ENCODE results near the gene FIP1L1. TPM values are rescaled to one million over a fixed set of nuclear protein-coding genes. Genes with fewer than 3 reads are reported as not detected.

The FIP1L1 gene
- total RNA-seq, 1 experiment from 2014 or later = 103 TPM

GRCh38 chr4:53507671-53508286, 130.3 kb downstream of the FIP1L1 start:
- Mint-ChIP-seq H3K27ac (ENCODE audit: low read depth, unreplicated experiment) (no peak overlapping the region), H3K4me1 (ENCODE audit: insufficient read depth, unreplicated experiment) (peaks cover 10% of the 10 kb centered on the region), H3K4me3 (ENCODE audit: unreplicated experiment) (no peak overlapping the region), H3K27me3 (ENCODE audit: insufficient read depth, unreplicated experiment) (no peaks in the 10 kb centered on the region), H3K36me3 (ENCODE audit: insufficient read depth, unreplicated experiment) (no peaks in the 10 kb centered on the region), H3K9me3 (ENCODE audit: unreplicated experiment) (no peaks in the 10 kb centered on the region)
- CTCF ChIA-PET = interaction anchor here (0.6 to 1.2 kb wide), 4 partner anchors 19 to 721 kb away, joined by 3 read pairs; no protein-coding TSS in a partner anchor
- BruUV-seq (replicated peaks) = no TSS peak
- intact Hi-C loops (cut with micrococcal nuclease) = loop anchor here (2.0 to 5.0 kb wide), 3 partner anchors 297 to 720 kb away; partner anchors contain the start of gene PDGFRA
- TF ChIP-seq, protein P1, sequence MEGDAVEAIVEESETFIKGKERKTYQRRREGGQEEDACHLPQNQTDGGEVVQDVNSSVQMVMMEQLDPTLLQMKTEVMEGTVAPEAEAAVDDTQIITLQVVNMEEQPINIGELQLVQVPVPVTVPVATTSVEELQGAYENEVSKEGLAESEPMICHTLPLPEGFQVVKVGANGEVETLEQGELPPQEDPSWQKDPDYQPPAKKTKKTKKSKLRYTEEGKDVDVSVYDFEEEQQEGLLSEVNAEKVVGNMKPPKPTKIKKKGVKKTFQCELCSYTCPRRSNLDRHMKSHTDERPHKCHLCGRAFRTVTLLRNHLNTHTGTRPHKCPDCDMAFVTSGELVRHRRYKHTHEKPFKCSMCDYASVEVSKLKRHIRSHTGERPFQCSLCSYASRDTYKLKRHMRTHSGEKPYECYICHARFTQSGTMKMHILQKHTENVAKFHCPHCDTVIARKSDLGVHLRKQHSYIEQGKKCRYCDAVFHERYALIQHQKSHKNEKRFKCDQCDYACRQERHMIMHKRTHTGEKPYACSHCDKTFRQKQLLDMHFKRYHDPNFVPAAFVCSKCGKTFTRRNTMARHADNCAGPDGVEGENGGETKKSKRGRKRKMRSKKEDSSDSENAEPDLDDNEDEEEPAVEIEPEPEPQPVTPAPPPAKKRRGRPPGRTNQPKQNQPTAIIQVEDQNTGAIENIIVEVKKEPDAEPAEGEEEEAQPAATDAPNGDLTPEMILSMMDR (IDR thresholded peaks at IDR 0.05; ENCODE audit: unreplicated experiment) = no peak
- POLR2A ChIA-PET = no interaction called here
- peak; percentile 24 for DNase-seq (ENCODE audit: unreplicated experiment)

GRCh38 chr4:53508446-53508845, 131.0 kb downstream of the FIP1L1 start:
- Mint-ChIP-seq H3K9me3 (ENCODE audit: unreplicated experiment) (no peaks in the 10 kb centered on the region), H3K36me3 (ENCODE audit: insufficient read depth, unreplicated experiment) (no peaks in the 10 kb centered on the region), H3K4me1 (ENCODE audit: insufficient read depth, unreplicated experiment) (peaks cover 10% of the 10 kb centered on the region), H3K27me3 (ENCODE audit: insufficient read depth, unreplicated experiment) (no peaks in the 10 kb centered on the region), H3K27ac (ENCODE audit: low read depth, unreplicated experiment) (no peak overlapping the region), H3K4me3 (ENCODE audit: unreplicated experiment) (no peak overlapping the region)
- BruUV-seq (replicated peaks) = no TSS peak
- TF ChIP-seq, protein P1 (IDR thresholded peaks at IDR 0.05; ENCODE audit: unreplicated experiment) = no peak
- intact Hi-C loops (cut with micrococcal nuclease) = loop anchor here (5.0 kb wide), 2 partner anchors 399 to 719 kb away; partner anchors contain the start of gene PDGFRA
- DNase-seq (ENCODE audit: unreplicated experiment) = peak; percentile 68
- ChIA-PET CTCF (interaction anchor here (0.7 to 1.1 kb wide), 3 partner anchors 131 to 717 kb away, joined by 3 to 4 read pairs (median 3); partner anchors contain the start of gene FIP1L1), POLR2A (interaction anchor here (0.8 kb wide), 1 partner anchor 32 kb away, joined by 3 read pairs; no protein-coding TSS in a partner anchor)

DNA sequence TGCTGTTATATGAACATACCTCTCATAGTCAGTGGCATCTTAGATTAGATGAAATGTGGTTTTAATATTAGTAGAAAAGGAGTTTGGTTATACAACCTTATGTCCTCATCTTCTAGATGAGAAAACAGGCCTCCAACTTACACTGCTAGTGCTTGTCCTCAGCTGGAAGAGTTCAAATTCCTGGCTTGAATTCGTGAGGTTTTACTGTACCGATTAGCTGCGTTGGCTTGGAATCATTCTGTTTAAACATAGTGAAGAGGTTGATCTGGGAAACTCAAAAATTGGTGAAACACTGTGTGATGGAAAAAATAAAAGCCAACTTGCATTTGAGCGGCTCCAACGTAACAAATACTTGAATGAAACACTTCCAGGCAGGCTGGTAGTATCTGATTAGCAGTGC, 132.9 kb downstream of the FIP1L1 start:
- Mint-ChIP-seq H3K27ac (ENCODE audit: low read depth, unreplicated experiment) (no peak overlapping the region), H3K36me3 (ENCODE audit: insufficient read depth, unreplicated experiment) (no peaks in the 10 kb centered on the region), H3K4me1 (ENCODE audit: insufficient read depth, unreplicated experiment) (peaks cover 10% of the 10 kb centered on the region), H3K27me3 (ENCODE audit: insufficient read depth, unreplicated experiment) (no peaks in the 10 kb centered on the region), H3K4me3 (ENCODE audit: unreplicated experiment) (no peak overlapping the region), H3K9me3 (ENCODE audit: unreplicated experiment) (no peaks in the 10 kb centered on the region)
- BruUV-seq (replicated peaks) = no TSS peak
- CTCF ChIA-PET = interaction anchor here (1.5 kb wide), 1 partner anchor 36 kb away, joined by 3 read pairs; no protein-coding TSS in a partner anchor
- intact Hi-C loops (cut with micrococcal nuclease) = no loop called here
- TF ChIP-seq, protein P1 (IDR thresholded peaks at IDR 0.05; ENCODE audit: unreplicated experiment) = no peak
- DNase-seq (ENCODE audit: unreplicated experiment) = no peak
- POLR2A ChIA-PET = interaction anchor here (1.4 kb wide), 1 partner anchor 30 kb away, joined by 3 read pairs; no protein-coding TSS in a partner anchor

Other genes starting within 250 kb of the FIP1L1 start
- 16.8 and 19.2 TPM in 2 replicates for gene SCFD2, start 11.6 kb upstream of the FIP1L1 start, total RNA-seq (2022)
- gene LNX1, start 213.8 kb downstream of the FIP1L1 start, total RNA-seq (2022) = not detected in 2 replicates